ENCODE measurements around the gene CFAP210.

GRCh38 chr2:169721016-169721415 is 26.8 kb upstream of the CFAP210 start:
- TF ChIP-seq FOXP1 (CRISPR knock-in tag; IDR thresholded peaks at IDR 0.05; ENCODE audit: borderline replicate concordance), result no peak
- no peak for TF ChIP-seq TP53 (CRISPR knock-in tag; IDR thresholded peaks at IDR 0.05)
